Naive B cell (primary cell): ENCODE measurements around the gene WIF1. TPM values are rescaled to one million over a fixed set of nuclear protein-coding genes. Genes with fewer than 3 reads are reported as not detected.
A peak's percentile ranks its signal among the peaks of the same experiment; 100 is the strongest.

ENCODE experiments used
- ATAC-seq, 2 donors: fragments of 150-1000 bp; cut with Tn5 transposase; 2 replicates each; pipeline ENCODE4 v1.10.0; 2021; ENCODE audit warnings: low read depth in 2 of 2, mild to moderate bottlenecking in 2 of 2, moderate library complexity in 2 of 2
- DNase-seq: peaks from one replicate; pipeline ENCODE4 v3.0.0; 2022
- H3K27ac Mint-ChIP-seq, 6 donors: one replicate each; pipeline ENCODE4 v1.8.0; 2020 to 2022; ENCODE audit warnings: mild to moderate bottlenecking in 6 of 6, mixed read lengths in 6 of 6, moderate library complexity in 5 of 6, inconsistent platforms in 2 of 6
- H3K27me3 Mint-ChIP-seq, 3 donors: one replicate each; pipeline ENCODE4 v1.8.0; 2021 to 2022; ENCODE audit warnings: mixed read lengths in 3 of 3, mild to moderate bottlenecking in 1 of 3
- H3K36me3 Mint-ChIP-seq, 2 donors: one replicate each; pipeline ENCODE4 v1.8.0; 2020 to 2022; ENCODE audit warnings: mixed read lengths in 2 of 2, inconsistent platforms in 1 of 2, mild to moderate bottlenecking in 1 of 2
- H3K4me1 Mint-ChIP-seq, 3 donors: one replicate each; pipeline ENCODE4 v1.8.0; 2020 to 2022; ENCODE audit warnings: mixed read lengths in 3 of 3, inconsistent platforms in 1 of 3, mild to moderate bottlenecking in 1 of 3, moderate library complexity in 1 of 3
- H3K4me3 Mint-ChIP-seq, 8 donors: one replicate each; pipeline ENCODE4 v1.8.0; 2020 to 2022; ENCODE audit warnings: mild to moderate bottlenecking in 8 of 8, mixed read lengths in 8 of 8, moderate library complexity in 8 of 8, inconsistent platforms in 2 of 8
- H3K9me3 Mint-ChIP-seq, 7 donors: one replicate each; pipeline ENCODE4 v1.8.0; 2020 to 2022; ENCODE audit warnings: mixed read lengths in 7 of 7, mild to moderate bottlenecking in 5 of 7, inconsistent platforms in 2 of 7, moderate library complexity in 1 of 7
- polyA plus RNA-seq, 6 donors: library from polyadenylated mRNA; unstranded; fragments of 300-500 nt; fragmentation: Illumina TruSeq; gene quantifications; one replicate each; pipeline ENCODE4 v1.2.3, GENCODE V29; 2021; ENCODE audit warnings: low read depth in 6 of 6

The WIF1 gene
- polyA plus RNA-seq, 6 donors from 2014 or later: not detected

GRCh38 chr12:65100140-65100539 is 21.0 kb downstream of the WIF1 start:
- Mint-ChIP-seq H3K27ac (no peak overlapping the region), H3K27me3 (peaks cover 12 to 40% (median 36%) of the 10 kb centered on the region in 3 donors), H3K9me3 (peaks cover 0 to 5% (median 0%) of the 10 kb centered on the region in 7 donors), H3K36me3 (no peaks in the 10 kb centered on the region), H3K4me1 (no peaks in the 10 kb centered on the region), H3K4me3 (no peak overlapping the region)
- no peak for ATAC-seq
- DNase-seq: no peak

- ATAC-seq: no peak
- Mint-ChIP-seq H3K27me3 (peaks cover 12 to 43% (median 38%) of the 10 kb centered on the region in 3 donors), H3K4me3 (no peak overlapping the region), H3K4me1 (no peaks in the 10 kb centered on the region), H3K36me3 (no peaks in the 10 kb centered on the region), H3K27ac (no peak overlapping the region), H3K9me3 (no peaks in the 10 kb centered on the region)
- DNase-seq: no peak
Observed at GRCh38 chr12:65099182-65099581, 21.9 kb downstream of the WIF1 start.

- H3K36me3 Mint-ChIP-seq: no peaks in the 10 kb centered on the region
- H3K27me3 Mint-ChIP-seq: peaks cover 17 to 43% (median 38%) of the 10 kb centered on the region in 3 donors
- no peak for DNase-seq
- ATAC-seq: no peak
- H3K4me1 Mint-ChIP-seq: no peaks in the 10 kb centered on the region
- no peaks in the 10 kb centered on the region for H3K9me3 Mint-ChIP-seq
- no peak overlapping the region for H3K4me3 Mint-ChIP-seq
- H3K27ac Mint-ChIP-seq: no peak overlapping the region
Observed at GRCh38 chr12:65098364-65098763, 22.7 kb downstream of the WIF1 start.

DNA sequence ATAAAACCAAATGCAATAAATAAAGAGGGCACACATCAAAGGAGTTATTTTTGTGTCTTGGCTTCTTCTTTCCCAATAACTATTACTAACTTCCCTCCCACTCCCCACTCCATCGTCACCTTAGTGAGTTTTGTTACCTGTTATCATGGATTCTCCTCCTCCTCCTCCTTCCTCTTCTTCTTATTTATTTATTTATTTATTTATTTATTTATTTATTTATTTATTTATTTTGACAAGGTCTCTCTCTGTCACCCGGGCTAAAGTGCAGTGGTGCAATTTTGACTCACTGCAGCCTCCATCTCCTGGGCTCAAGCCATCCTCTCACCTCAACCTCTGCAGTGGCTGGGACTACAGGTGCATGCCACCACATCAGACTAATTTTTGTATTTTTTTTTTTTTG is 26.4 kb downstream of the WIF1 start:
- Mint-ChIP-seq H3K4me1 (no peaks in the 10 kb centered on the region), H3K27me3 (peaks cover 27 to 54% (median 48%) of the 10 kb centered on the region in 3 donors), H3K36me3 (no peaks in the 10 kb centered on the region), H3K4me3 (no peak overlapping the region), H3K27ac (peak overlapping the region in 1 of 6 donors; percentile 83), H3K9me3 (peaks cover 0 to 6% (median 1%) of the 10 kb centered on the region in 7 donors)
- ATAC-seq (no peak), DNase-seq (no peak)

- Mint-ChIP-seq H3K27me3 (peaks cover 23 to 44% (median 43%) of the 10 kb centered on the region in 3 donors), H3K4me3 (no peak overlapping the region), H3K27ac (no peak overlapping the region), H3K36me3 (no peaks in the 10 kb centered on the region), H3K4me1 (no peaks in the 10 kb centered on the region), H3K9me3 (peaks cover 0 to 6% (median 1%) of the 10 kb centered on the region in 7 donors)
- DNase-seq (no peak), ATAC-seq (no peak)
Observed at GRCh38 chr12:65093606-65094005, 27.5 kb downstream of the WIF1 start.

DNA sequence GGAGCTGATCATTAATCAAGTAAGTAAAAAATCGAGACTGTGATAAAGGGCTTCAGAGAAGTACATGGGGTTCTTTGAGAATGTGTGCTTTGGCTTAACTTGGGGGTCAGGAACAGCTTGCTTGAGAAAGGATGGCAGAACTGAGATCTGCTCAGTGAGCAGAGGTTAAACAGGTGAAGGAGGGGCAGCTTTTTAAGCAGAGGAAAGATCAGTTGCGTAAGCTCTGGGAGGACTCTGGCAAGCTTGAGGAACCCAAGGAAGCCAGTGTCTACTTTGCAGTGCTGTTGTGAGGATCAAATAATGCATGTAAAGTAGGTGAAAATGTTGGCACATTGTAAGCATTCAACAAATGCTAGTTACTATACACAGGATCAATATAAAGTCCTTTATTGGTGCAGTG is 30.6 kb downstream of the WIF1 start:
- Mint-ChIP-seq H3K9me3 (peaks cover 0 to 6% (median 1%) of the 10 kb centered on the region in 7 donors), H3K27ac (no peak overlapping the region), H3K4me1 (no peaks in the 10 kb centered on the region), H3K4me3 (no peak overlapping the region), H3K27me3 (peaks cover 15 to 24% (median 23%) of the 10 kb centered on the region in 3 donors), H3K36me3 (no peaks in the 10 kb centered on the region)
- DNase-seq (no peak), ATAC-seq (no peak)

- DNase-seq (no peak), ATAC-seq (no peak)
- H3K27ac Mint-ChIP-seq: peak overlapping the region in 1 of 6 donors; percentile 23
- H3K9me3 Mint-ChIP-seq: no peaks in the 10 kb centered on the region
- H3K27me3 Mint-ChIP-seq: peaks cover 18 to 26% (median 25%) of the 10 kb centered on the region in 3 donors
- H3K4me3 Mint-ChIP-seq: no peak overlapping the region
- H3K36me3 Mint-ChIP-seq: no peaks in the 10 kb centered on the region
- no peaks in the 10 kb centered on the region for H3K4me1 Mint-ChIP-seq
Observed at GRCh38 chr12:65086236-65086635, 34.9 kb downstream of the WIF1 start.

DNA sequence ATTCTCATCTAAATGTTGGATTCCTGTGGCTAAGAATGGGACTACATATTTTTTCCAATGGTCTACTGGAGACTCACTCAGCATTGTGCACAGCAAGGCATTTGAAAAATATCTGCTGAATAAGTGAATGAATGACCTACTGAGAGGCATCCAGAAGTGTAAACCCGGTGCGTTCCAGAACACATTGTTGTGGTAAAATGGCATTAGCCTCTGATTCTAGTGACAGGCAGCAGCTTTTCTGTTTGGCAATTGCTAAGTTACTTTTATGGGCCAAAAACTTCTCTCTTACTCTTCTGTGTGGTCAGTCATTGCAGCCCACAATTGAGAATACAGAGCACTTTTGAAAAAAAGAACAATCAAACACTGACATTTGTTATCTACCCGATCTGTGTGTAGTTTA is 36.5 kb downstream of the WIF1 start:
- ATAC-seq (no peak), DNase-seq (no peak)
- no peak overlapping the region for H3K27ac Mint-ChIP-seq
- peaks cover 21 to 26% (median 25%) of the 10 kb centered on the region in 3 donors for H3K27me3 Mint-ChIP-seq
- no peak overlapping the region for H3K4me3 Mint-ChIP-seq
- no peaks in the 10 kb centered on the region for H3K4me1 Mint-ChIP-seq
- no peaks in the 10 kb centered on the region for H3K36me3 Mint-ChIP-seq
- no peaks in the 10 kb centered on the region for H3K9me3 Mint-ChIP-seq

DNA sequence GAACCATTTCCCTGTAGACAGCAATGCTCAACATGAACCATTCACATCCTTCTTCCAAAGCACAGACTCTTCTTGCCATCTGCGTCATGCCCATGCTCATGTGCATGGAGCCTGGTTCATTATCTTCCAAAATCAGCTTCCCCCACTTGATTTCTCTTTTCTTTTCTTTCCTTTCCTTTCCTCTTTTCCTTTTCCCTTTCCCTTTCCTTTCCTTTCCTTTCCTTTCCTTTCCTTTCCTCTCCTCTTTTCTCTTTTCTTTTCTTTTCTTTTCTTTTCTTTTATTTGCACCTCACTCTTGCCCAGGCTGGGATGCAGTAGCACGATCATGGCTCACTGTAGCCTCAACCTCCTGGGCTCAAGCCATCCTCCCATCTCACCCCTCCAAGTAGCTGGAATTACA is 37.5 kb downstream of the WIF1 start:
- Mint-ChIP-seq H3K27me3 (peaks cover 21 to 34% (median 26%) of the 10 kb centered on the region in 3 donors), H3K4me3 (no peak overlapping the region), H3K27ac (peak overlapping the region in 1 of 6 donors; percentile 31), H3K9me3 (no peaks in the 10 kb centered on the region), H3K36me3 (no peaks in the 10 kb centered on the region), H3K4me1 (no peaks in the 10 kb centered on the region)
- DNase-seq: no peak
- ATAC-seq: no peak

DNA sequence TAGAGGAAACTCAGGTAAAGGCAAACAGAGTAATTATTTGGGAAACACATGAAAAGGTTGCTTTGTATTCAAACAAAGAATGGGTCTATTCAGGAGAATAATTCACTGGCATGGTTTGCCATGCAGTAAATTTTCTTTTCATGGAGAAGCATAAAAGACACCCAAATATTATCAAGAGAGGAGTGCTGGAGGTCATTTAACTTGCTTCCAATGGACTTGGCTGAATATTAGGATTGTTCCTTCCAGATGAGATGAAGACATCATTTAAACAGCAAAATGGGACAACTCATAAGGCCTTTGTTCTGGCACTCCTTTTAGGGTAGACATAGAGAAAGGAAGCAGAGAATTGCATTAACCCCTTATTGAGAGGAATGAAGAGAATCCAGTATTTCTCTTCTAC is 38.7 kb downstream of the WIF1 start:
- Mint-ChIP-seq H3K36me3 (no peaks in the 10 kb centered on the region), H3K9me3 (no peaks in the 10 kb centered on the region)
- no peak for ATAC-seq

GRCh38 chr12:65081496-65081895 is 39.6 kb downstream of the WIF1 start:
- no peaks in the 10 kb centered on the region for H3K4me1 Mint-ChIP-seq
- H3K4me3 Mint-ChIP-seq: no peak overlapping the region

More for the DNA sequence above, 38.7 kb downstream of the WIF1 start:
- Mint-ChIP-seq H3K4me3 (no peak overlapping the region), H3K4me1 (no peaks in the 10 kb centered on the region), H3K27me3 (peaks cover 26 to 41% (median 32%) of the 10 kb centered on the region in 3 donors), H3K27ac (no peak overlapping the region)
- no peak for DNase-seq

GRCh38 chr12:65074932-65075331 is 46.2 kb downstream of the WIF1 start:
- Mint-ChIP-seq H3K4me1 (peaks cover 0 to 13% (median 8%) of the 10 kb centered on the region in 3 donors), H3K9me3 (no peaks in the 10 kb centered on the region), H3K4me3 (no peak overlapping the region), H3K27ac (no peak overlapping the region), H3K27me3 (peaks cover 6 to 21% (median 7%) of the 10 kb centered on the region in 3 donors), H3K36me3 (no peaks in the 10 kb centered on the region)
- DNase-seq: no peak
- ATAC-seq: no peak

More at GRCh38 chr12:65081496-65081895, 39.6 kb downstream of the WIF1 start:
- no peaks in the 10 kb centered on the region for H3K36me3 Mint-ChIP-seq
- no peak for DNase-seq
- H3K27me3 Mint-ChIP-seq: peaks cover 28 to 45% (median 30%) of the 10 kb centered on the region in 3 donors
- no peak for ATAC-seq
- no peak overlapping the region for H3K27ac Mint-ChIP-seq
- no peaks in the 10 kb centered on the region for H3K9me3 Mint-ChIP-seq

GRCh38 chr12:65069336-65069735 is 51.8 kb downstream of the WIF1 start:
- H3K4me3 Mint-ChIP-seq: no peak overlapping the region
- DNase-seq (no peak), ATAC-seq (no peak)
- no peak overlapping the region for H3K27ac Mint-ChIP-seq
- peaks cover 6 to 12% (median 7%) of the 10 kb centered on the region in 3 donors for H3K27me3 Mint-ChIP-seq
- H3K9me3 Mint-ChIP-seq: no peaks in the 10 kb centered on the region
- H3K36me3 Mint-ChIP-seq: no peaks in the 10 kb centered on the region
- peaks cover 0 to 13% (median 8%) of the 10 kb centered on the region in 3 donors for H3K4me1 Mint-ChIP-seq

- DNase-seq: no peak
- H3K4me1 Mint-ChIP-seq: peaks cover 0 to 2% (median 0%) of the 10 kb centered on the region in 3 donors
- no peaks in the 10 kb centered on the region for H3K36me3 Mint-ChIP-seq
- peaks cover 9 to 20% (median 15%) of the 10 kb centered on the region in 3 donors for H3K27me3 Mint-ChIP-seq
- no peaks in the 10 kb centered on the region for H3K9me3 Mint-ChIP-seq
- H3K4me3 Mint-ChIP-seq: no peak overlapping the region
- H3K27ac Mint-ChIP-seq: peak overlapping the region in 1 of 6 donors; percentile 47
- ATAC-seq: no peak
Observed at GRCh38 chr12:65067383-65067782, 53.7 kb downstream of the WIF1 start.

GRCh38 chr12:65055859-65056258 is 65.2 kb downstream of the WIF1 start:
- DNase-seq (no peak), ATAC-seq (no peak)
- no peaks in the 10 kb centered on the region for H3K4me1 Mint-ChIP-seq
- peaks cover 0 to 3% (median 0%) of the 10 kb centered on the region in 7 donors for H3K9me3 Mint-ChIP-seq
- H3K27me3 Mint-ChIP-seq: peaks cover 13 to 41% (median 19%) of the 10 kb centered on the region in 3 donors
- H3K4me3 Mint-ChIP-seq: no peak overlapping the region
- H3K36me3 Mint-ChIP-seq: no peaks in the 10 kb centered on the region
- no peak overlapping the region for H3K27ac Mint-ChIP-seq
